Small intestine (tissue), 7 donors: ENCODE data around the gene TSPOAP1. TPM values are rescaled to one million over a fixed set of nuclear protein-coding genes. Genes with fewer than 3 reads are reported as not detected.

Experiments used
- DNase-seq, 2 donors: peaks; one replicate each; pipeline versions ENCODE4 v3.0.0 to v3.0.0-alpha.2; 2013
- FAIRE-seq: peaks from 2 replicates; lab custom pipeline; 2012; peaks lifted over from hg19 to GRCh38; lab: Jason Lieb, UNC
- H3K27ac ChIP-seq, 3 donors: one replicate each; pipeline ENCODE4 v1.5.1; 2013; ENCODE audit warnings: low read length in 2 of 3, mild to moderate bottlenecking in 2 of 3, control low read depth in 1 of 3, inconsistent platforms in 1 of 3, low read depth in 1 of 3, moderate library complexity in 1 of 3
- H3K27me3 ChIP-seq, 3 donors: one replicate each; pipeline ENCODE4 v1.6.1; 2013; ENCODE audit warnings: low read length in 3 of 3, inconsistent platforms in 1 of 3; ENCODE audit not compliant: control insufficient read depth in 3 of 3, insufficient read depth in 3 of 3
- H3K36me3 ChIP-seq, 3 donors: one replicate each; pipeline ENCODE4 v1.6.1; 2013; ENCODE audit warnings: low read length in 3 of 3, inconsistent platforms in 1 of 3, low read depth in 1 of 3, mild to moderate bottlenecking in 1 of 3, moderate library complexity in 1 of 3; ENCODE audit not compliant: control insufficient read depth in 3 of 3, insufficient read depth in 2 of 3
- H3K4me1 ChIP-seq, 3 donors: one replicate each; pipeline ENCODE4 v1.6.1; 2013; ENCODE audit warnings: low read length in 2 of 3, inconsistent platforms in 1 of 3, low read depth in 1 of 3, mild to moderate bottlenecking in 1 of 3, moderate library complexity in 1 of 3; ENCODE audit not compliant: control insufficient read depth in 3 of 3, insufficient read depth in 2 of 3
- H3K4me3 ChIP-seq, 3 donors: one replicate each; pipeline ENCODE4 v1.5.1; 2013; ENCODE audit warnings: low read length in 3 of 3, control low read depth in 1 of 3, inconsistent platforms in 1 of 3, low read depth in 1 of 3, mild to moderate bottlenecking in 1 of 3, moderate library complexity in 1 of 3
- H3K9me3 ChIP-seq, 2 donors: one replicate each; pipeline ENCODE4 v1.6.1; 2013; ENCODE audit warnings: low read depth in 1 of 2, low read length in 1 of 2; ENCODE audit not compliant: control insufficient read depth in 2 of 2, insufficient read depth in 1 of 2
- WGBS, 3 donors: extraction: QIAGEN DNeasy Blood & Tissue Kit; methylation state at CpG; one replicate each; pipeline ENCODE4 v1.1.7; 2013; 5-methylcytosine and 5-hydroxymethylcytosine counted together
- polyA plus RNA-seq, 4 donors: library from polyadenylated mRNA; stranded (reverse) in 3 of 4; unstranded in 1 of 4; fragments of 200-250 nt in 3 of 4; fragments of 120-200 nt in 1 of 4; gene quantifications; one replicate each; pipeline versions ENCODE4 v1.2.1 to v1.2.3, GENCODE V29; 2013
- donor health status: healthy with polysubstance abuse.
- donor health status: control.
- donor health status: control.
- donor health status: Bipolar disorder and iron deficiency.
- donor health status: healthy.

Gene TSPOAP1
- polyA plus RNA-seq, 4 donors, result 0.89 to 10.9 (median 2.6) TPM

DNA sequence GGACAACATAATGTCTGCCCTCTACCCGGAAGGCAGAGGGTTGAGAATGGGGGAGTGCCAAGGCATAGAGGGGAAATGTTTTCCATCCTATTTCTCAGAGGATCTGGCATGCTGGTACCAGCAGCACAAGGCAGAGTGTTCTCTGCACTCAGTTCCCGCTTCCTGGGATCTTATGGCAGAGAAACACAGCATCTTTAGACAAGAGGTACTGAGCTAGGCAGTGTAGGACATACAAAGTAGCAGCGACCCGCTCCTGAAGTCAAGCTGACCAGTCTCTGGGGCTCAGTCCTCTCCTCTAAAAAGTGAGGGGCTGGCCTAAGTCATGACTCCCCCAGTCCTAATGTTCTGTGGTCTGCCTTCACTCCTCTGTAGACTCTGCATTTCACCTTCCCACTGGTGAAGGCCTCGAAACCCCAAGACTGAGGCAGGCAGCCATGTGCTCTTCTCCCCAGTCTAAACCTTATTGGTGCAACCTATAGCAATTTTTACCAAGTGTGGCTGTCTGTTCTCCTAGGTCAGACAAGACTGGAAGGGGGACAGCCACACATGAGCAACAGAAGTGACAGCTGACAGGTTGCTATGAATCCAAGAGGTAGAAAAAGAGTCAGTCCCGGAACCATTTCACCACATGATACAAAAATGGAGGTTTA lies 11.3 kb upstream of the TSPOAP1 start:
- WGBS, 3 donors, result 69 to 74% (median 73%) methylated on average over 6 of the region's 6 CpGs
- Histone ChIP-seq H3K27me3 (peaks cover 0 to 6% (median 0%) of the 10 kb centered on the region in 3 donors), H3K4me1 (peaks cover 0 to 33% (median 4%) of the 10 kb centered on the region in 3 donors), H3K9me3 (no peaks in the 10 kb centered on the region), H3K36me3 (peaks cover 0 to 24% (median 0%) of the 10 kb centered on the region in 3 donors), H3K27ac (peak overlapping the region; percentile 29 to 98 (median 74)), H3K4me3 (peak overlapping the region in 1 of 3 donors; percentile 30)
- FAIRE-seq, result no peak
- DNase-seq, result no peak

DNA sequence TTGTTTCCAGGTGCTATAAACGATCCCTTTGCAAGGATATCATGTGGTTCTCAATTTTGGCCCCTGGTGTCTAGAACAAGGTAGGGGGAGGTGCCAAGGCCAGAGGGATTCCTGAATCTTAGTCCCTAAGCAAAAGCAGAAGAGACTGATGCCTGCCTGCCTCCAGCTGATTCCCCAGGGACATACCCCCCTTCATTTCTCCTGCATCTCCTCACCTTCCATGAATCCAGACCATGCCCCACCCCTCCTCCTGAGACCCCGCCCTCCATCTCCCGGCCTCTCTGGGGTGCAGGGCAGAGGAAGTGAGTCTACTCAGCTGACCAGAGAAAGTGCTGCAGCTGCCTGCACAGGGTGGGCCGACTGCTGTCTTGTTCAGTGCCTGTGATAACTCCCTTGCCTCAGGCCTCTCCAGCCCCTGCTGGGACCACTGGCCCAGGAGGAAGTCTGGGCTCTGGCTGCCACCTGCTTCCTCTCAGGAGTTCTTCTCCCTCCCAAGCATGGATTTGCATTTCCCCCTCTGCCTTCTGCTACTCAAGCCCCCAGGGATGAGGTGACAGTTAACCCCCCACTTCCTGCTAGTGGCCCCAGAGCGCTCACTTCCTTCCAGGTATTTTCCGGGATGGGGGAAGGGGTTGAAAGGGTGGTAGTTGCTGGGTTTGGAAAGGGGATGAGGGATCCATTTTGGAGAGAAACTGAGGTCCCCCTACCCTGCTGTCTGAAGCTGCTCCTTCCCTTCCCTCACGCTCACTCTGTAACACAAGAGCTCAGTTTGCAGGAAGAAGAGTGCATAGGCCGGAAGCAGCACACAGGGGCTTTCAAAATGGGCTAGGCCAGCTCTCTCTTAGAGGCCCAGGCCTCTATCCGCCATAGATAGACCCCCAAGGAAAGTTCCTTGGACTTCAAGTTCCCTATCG lies 10.5 kb upstream of the TSPOAP1 start:
- no peak for FAIRE-seq

GRCh38 chr17:58338454-58338840 lies 9.9 kb upstream of the TSPOAP1 start:
- no peaks in the 10 kb centered on the region for H3K9me3 ChIP-seq
- FAIRE-seq (no peak), DNase-seq (no peak)
- H3K4me1 ChIP-seq, result peaks cover 0 to 33% (median 4%) of the 10 kb centered on the region in 3 donors
- peak overlapping the region in 2 of 3 donors; percentile 4 to 27 for H3K4me3 ChIP-seq
- peaks cover 0 to 9% (median 0%) of the 10 kb centered on the region in 3 donors for H3K36me3 ChIP-seq
- WGBS, 3 donors, result 39 to 67% (median 55%) methylated on average over 3 of the region's 3 CpGs
- peak overlapping the region; percentile 69 to 98 (median 86) for H3K27ac ChIP-seq
- H3K27me3 ChIP-seq, result peaks cover 0 to 6% (median 0%) of the 10 kb centered on the region in 3 donors

More for the DNA sequence above, 10.5 kb upstream of the TSPOAP1 start:
- Histone ChIP-seq H3K27me3 (peaks cover 0 to 6% (median 0%) of the 10 kb centered on the region in 3 donors), H3K4me3 (peak overlapping the region in 1 of 3 donors; percentile 30), H3K36me3 (peaks cover 0 to 16% (median 0%) of the 10 kb centered on the region in 3 donors), H3K27ac (peak overlapping the region; percentile 29 to 98 (median 74)), H3K9me3 (no peaks in the 10 kb centered on the region), H3K4me1 (peaks cover 0 to 33% (median 4%) of the 10 kb centered on the region in 3 donors)
- DNase-seq, result peak in 1 of 2 donors; percentile 54
- 35 to 38% (median 36%) methylated on average over 10 of the region's 10 CpGs for WGBS, 3 donors

GRCh38 chr17:58337600-58338453 lies 9.2 kb upstream of the TSPOAP1 start:
- FAIRE-seq (no peak), DNase-seq (peak; percentile 61 to 70)
- peaks cover 0 to 4% (median 0%) of the 10 kb centered on the region in 3 donors for H3K36me3 ChIP-seq
- H3K4me3 ChIP-seq, result peak overlapping the region; percentile 4 to 27 (median 15)
- H3K27me3 ChIP-seq, result peaks cover 0 to 6% (median 0%) of the 10 kb centered on the region in 3 donors
- H3K27ac ChIP-seq, result peak overlapping the region; percentile 75 to 98 (median 86)
- H3K9me3 ChIP-seq, result no peaks in the 10 kb centered on the region
- 17 to 25% (median 18%) methylated on average over 23 of the region's 23 CpGs for WGBS, 3 donors
- H3K4me1 ChIP-seq, result peaks cover 0 to 33% (median 4%) of the 10 kb centered on the region in 3 donors

GRCh38 chr17:58337210-58337599 lies 8.6 kb upstream of the TSPOAP1 start:
- FAIRE-seq, result no peak
- no peaks in the 10 kb centered on the region for H3K9me3 ChIP-seq
- 4 to 26% (median 4%) methylated on average over 7 of the region's 7 CpGs for WGBS, 3 donors
- peaks cover 0 to 3% (median 0%) of the 10 kb centered on the region in 3 donors for H3K36me3 ChIP-seq
- H3K4me3 ChIP-seq, result peak overlapping the region in 1 of 3 donors; percentile 27
- H3K27ac ChIP-seq, result peak overlapping the region; percentile 75 to 98 (median 86)
- DNase-seq, result no peak
- peaks cover 0 to 33% (median 4%) of the 10 kb centered on the region in 3 donors for H3K4me1 ChIP-seq
- peaks cover 0 to 6% (median 0%) of the 10 kb centered on the region in 3 donors for H3K27me3 ChIP-seq

DNA sequence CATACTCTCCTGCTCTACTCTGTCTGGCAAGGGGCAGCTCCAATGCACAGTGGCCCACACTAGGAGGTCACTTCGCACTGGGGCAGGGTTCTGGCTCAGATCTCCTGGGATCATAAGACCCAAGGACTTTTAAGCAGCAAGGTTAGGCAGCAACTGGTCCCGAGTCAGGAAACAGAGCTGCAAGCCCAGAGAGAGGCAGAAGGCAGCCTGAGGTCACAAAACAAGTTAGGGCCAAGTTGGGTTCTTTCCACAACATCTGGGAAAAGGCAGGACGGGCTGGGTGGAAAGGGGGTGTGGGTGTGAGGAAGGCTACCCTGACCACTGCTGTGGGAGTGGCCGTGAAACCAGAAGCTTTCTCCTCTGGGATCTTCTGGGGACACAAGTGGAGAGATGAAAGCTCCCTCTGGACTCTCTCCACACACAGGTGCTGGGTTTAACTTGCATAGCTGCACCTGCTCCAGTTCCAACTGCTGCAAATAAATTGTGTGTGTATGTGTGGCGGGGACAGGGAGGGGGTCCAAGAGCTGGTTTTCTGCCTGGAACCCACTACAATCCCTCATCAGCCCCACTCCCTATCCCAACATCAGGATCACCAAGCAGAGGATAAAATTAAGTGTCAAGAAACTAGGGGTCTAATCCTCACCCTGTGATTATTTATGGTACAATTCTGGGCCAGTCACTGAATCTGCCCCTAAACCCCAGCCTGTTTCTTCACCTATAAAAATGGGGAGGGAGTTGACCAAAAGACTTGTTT lies 8.0 kb upstream of the TSPOAP1 start:
- Histone ChIP-seq H3K27ac (peak overlapping the region; percentile 75 to 98 (median 86)), H3K9me3 (no peaks in the 10 kb centered on the region), H3K4me1 (peaks cover 0 to 33% (median 4%) of the 10 kb centered on the region in 3 donors), H3K4me3 (no peak overlapping the region), H3K27me3 (peaks cover 0 to 6% (median 0%) of the 10 kb centered on the region in 3 donors), H3K36me3 (no peaks in the 10 kb centered on the region)
- DNase-seq (no peak), FAIRE-seq (no peak)
- WGBS, 3 donors, result 20 to 29% (median 22%) methylated on average over 5 of the region's 5 CpGs

DNA sequence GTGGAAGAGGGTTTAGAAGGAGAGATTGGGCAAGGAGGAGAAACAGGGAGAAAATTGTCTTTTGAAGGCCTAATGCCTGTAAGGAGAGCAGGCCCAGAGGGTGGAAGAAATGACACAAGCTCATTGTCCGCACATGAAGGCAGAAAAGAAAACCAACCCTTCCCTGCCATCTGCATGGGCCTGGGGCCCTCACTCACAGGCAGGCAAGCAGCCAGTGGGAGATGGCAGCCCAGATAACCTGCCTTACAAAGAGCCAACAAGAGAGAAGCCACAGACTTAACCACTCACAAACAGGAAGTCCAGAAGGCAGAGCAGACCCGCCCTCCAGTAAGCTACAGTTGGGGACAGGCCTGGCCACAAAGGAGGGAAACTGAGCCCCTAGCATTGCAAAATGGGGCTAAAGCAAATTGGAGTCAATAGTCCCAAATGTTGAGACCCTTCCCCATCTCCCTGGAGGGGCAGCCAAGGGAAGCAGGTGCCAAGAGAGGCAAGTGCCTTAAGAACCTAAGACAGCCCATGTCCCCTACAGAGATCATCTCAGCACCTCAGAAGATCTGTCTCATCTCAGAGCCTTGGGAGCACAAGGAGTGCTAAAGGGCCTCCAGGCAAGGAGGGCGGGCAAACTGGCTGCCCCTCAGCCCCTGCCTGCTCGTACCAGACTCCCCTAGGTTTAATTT lies 7.3 kb upstream of the TSPOAP1 start:
- peaks cover 0 to 6% (median 0%) of the 10 kb centered on the region in 3 donors for H3K27me3 ChIP-seq
- no peaks in the 10 kb centered on the region for H3K9me3 ChIP-seq
- WGBS, 3 donors, result 49 to 71% (median 50%) methylated on average over 4 of the region's 4 CpGs
- peak overlapping the region in 2 of 3 donors; percentile 75 to 98 for H3K27ac ChIP-seq
- peaks cover 0 to 33% (median 4%) of the 10 kb centered on the region in 3 donors for H3K4me1 ChIP-seq
- no peak for FAIRE-seq
- peak in 1 of 2 donors; percentile 68 for DNase-seq
- H3K36me3 ChIP-seq, result no peaks in the 10 kb centered on the region
- peak overlapping the region in 1 of 3 donors; percentile 6 for H3K4me3 ChIP-seq
